T-helper 9 cell (primary cell): Measurements from ENCODE around the gene MRPL9.

Experiments
- DNase-seq: peaks from one replicate; pipeline ENCODE4 v3.0.0-alpha.2; 2020

MRPL9 gene

DNA sequence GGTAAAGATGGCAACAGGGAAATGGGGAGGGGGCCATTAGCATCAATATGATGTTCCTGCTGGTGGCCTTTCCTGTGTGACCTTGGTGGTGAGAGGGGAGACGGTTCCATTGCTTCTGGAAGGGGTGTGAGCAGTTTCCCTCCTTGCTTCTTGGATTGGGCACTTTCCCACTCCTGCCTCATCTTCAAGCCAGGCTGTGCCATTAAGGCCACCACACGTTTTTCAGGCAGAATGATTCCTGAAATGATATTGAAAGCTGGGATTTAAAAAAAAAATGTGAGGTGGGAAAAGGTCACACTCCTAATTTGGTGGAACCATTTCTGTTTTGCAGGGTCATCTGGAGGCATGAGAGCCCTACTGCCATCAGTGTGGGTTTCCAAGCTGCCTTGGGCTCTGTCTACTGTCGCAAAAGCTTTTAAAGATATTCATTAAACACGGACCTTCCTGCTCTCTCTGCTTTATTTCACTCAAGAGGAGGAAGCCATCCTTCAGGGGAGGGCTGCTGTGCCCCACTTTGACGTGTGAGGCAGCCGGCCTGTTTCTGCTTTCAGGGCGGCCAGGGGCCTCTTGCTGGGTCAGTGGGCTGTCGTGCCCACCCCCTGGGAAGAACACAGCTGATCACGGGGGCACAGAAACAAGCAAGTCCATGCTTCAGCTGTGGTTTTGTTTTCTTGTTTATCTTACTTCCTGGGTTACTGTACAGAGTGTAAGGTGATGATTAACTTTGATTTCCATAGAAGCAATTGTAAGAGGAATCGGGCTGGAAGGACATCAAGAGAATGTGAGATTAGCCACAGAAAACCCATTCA, 33.9 kb downstream of the MRPL9 start:
- no peak for DNase-seq

DNA sequence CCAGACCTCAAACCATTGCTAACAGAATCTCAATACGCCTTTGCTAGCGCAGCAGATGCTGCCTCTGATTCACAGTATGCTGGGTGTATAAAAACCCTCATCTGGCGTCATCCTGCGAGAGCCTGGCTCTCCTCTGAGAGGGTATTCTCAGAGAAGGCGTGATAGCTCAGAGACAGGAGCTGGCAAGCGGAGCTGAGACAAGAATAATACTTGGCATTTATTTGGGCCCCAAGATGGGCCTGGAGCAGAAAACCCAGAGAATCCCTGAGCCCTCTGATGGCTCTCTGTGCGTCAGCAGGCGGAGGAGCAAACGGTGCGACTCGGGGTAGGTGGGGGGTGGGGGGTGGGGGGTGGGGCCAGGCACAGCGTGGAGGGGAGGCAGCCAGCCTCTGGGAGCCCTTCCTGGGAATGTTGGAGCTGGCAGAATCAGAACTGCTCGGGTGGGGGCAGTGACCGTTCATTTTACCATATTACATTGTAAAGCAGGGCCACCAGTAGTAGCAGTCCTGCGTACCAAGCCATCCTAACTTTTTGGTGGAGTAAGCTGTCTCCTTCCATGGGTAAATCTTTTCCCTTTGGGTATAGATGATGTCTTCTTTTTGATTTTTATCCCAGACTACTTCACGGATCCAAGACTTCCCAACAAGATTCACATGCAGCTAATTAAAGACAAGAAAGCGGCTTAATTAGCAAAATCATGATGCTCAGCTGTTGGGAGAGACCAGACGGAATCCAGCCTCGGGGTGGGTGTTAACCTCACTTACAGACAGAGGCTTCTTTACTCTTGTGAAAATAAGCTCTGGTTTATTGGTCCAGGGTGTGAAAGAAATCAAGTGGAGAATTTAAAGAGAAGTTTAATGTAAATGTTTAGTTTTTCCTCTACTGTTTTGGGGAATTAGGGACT, 34.9 kb downstream of the MRPL9 start:
- no peak for DNase-seq

DNA sequence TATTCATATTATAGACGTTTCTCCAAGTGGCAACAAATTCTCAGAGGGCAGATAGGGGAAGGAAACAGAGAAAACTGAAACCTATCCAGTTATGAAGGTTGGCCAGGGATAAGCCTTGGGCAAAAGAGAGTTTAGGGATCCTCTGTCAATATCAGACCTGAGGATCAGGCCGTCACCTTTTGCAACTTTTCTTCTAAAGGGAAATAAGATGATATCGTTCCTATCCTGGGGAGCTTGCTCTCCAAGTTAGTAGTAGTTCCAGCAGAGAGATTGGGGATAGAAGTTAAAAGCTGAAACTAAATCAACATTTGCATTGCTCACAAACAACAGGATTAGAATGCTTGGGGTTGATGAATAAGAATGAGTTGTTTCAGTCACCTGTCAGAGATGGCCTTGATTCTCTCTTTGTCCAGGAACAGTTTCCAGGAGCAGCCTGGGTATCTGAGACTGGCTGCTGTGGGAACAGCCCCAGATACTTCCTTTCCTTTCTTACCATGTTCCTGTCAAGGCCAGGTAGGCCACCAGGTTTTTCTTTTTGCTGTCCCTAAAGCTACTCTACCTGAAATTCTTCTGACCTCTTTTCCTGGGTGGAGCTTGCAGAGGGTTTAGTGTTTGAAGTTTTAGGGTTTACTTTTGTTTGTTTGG, 39.4 kb downstream of the MRPL9 start:
- no peak for DNase-seq

DNA sequence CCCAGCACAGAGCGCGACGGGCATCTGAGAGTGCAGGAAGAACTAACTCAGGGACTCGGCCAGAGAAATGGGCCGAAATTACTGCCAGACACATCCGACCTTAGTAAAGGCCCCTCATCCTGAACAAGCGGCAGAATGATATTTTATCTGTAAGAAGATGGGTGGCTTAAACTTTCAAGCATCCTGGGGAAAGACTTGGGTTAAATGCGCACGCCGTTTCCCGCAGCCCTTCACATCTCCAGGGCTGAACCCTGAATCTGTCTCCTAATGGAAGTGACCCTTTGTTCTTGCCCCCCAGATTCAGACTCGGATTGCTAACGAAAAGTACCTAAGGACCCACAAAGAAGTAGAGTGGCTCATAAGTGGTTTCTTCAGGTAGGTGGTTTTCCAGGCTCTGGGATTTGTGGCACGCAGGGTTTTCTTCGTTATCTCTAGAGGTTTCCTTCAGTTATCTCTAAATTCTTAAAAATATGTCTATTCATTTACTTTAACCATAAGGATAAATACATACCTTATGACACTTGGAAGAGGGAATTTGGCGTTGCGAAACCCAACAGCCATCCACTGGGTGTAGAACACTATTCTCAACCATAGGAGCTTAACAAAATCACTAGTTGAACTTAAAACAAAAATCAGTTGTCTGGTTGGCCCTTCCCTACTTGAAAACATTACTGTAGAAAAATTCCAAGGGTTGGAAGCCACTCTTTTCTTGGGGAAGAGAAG, 41.3 kb downstream of the MRPL9 start:
- no peak for DNase-seq

DNA sequence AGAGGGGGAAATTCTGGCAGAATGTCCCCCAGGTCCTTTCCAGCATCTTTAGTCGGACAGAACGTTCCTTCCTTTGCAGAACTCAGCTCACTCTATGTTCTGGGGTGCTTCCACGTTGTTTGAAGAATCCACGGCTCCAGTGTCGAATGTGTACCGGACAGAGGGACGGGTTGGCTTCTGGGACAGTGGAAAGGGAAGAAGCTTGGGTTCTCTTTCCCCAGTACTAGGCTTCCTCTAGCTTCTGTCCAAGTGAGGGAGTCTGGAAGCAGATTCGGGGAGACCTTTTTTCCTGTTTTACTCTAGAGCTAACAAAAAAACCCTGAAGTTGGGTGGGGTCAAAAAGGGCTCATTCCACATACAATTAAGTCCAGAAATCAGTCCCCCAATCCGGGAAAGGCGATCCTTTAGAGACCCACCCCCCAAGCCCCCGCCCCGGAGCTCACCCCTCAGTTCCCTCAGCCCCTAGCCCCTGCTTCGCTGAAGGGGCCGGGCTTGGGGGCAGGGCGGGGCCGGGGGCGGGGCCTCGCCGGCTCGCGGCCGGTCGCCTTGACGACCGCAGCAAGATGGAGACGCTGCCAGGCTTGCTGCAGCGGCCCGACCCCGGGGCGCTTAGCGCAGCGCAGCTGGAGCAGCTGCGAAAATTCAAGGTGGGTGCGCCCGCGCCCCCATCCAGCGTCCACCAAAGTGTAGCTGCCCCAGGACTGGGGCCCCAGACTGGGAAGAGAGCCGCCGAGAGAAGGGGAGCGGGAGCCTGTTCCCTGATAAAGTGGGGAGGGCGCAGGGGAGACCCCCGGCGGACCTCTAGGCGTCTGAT, 42.1 kb downstream of the MRPL9 start, which contains the start of gene RIIAD1:
Gene RIIAD1 (plus strand): TSS at position 549 of the 814 bp plus-strand sequence. CDS start 15 bp downstream, at position 564.
- DNase-seq: peak; percentile 15

DNA sequence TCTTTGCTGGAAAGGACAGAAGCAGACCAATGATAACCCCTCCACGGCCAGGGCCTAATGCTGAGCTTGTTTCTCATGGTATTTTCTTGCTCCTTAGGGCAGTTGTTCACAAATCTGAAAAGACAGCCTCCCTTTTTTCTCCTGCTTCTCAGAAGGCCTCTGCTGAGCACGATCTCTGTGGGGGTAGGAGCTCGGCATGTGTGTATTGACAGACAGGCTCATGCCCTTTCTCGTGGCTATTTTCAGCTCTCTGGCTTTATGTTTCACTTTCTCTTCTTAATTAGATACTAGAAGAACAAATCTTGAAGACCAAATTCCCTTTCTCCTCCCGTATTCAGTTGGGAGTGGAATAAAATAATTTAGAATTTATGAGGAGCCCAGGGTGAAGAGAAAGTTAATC, 42.7 kb downstream of the MRPL9 start:
- DNase-seq: no peak

DNA sequence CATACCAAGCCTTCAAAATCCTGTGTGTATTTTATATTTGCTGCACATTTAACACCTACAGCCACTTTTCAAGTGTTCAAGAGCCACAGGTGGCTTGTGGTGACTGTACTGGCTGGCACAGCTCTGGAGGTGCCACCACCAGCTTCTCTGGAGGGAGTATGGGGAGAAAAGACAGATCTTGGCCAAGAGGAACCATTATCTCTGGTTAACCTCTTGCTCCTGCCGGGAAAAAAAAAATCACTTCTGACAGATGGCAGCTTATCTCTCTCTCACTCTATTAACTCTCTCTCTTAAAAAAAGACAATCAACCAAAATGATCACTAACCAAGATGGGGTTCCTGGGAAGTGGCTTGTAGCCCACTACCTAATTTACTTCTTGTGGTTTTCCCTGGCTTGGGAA, 43.2 kb downstream of the MRPL9 start:
- DNase-seq: no peak

DNA sequence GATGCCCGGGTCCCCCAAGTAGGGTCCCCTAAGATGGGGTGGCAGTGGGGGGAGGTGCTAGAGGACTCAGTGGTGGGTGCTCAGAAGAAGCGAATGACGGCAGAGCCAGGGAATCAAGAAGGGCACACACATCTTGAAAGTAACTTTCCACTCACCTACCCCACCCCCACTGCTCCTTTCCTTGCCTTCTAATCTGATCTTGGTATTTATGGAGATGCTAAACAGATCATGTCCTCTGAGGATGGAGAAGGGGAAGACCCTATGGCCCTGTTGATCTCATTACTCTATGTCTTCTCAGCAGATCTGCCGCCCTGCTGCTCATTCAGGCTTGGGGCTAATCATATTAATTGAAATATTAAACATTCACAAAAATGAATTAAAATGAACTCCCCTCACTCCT, 44.6 kb downstream of the MRPL9 start:
- DNase-seq: no peak

DNA sequence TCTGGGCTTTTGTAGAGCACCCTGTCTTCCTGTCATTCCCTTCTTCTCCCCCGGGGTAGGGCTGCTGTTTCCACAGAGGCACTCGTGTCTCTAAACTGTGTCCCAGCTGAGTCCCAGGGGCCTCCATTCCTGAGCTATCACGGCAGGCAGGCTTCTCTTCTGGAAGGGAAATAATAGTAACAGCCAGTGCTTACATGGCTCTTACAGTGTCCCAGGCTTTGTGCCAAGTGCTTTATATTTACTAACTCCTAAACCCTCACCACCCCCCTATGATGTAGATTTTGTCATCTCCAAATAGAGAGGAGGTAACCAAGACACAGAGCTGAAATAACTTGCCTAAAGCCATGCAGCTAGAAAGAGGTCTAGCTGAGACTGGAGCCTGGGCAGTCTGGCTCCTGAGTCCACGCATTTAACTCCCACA, 45.3 kb downstream of the MRPL9 start:
- DNase-seq: no peak

DNA sequence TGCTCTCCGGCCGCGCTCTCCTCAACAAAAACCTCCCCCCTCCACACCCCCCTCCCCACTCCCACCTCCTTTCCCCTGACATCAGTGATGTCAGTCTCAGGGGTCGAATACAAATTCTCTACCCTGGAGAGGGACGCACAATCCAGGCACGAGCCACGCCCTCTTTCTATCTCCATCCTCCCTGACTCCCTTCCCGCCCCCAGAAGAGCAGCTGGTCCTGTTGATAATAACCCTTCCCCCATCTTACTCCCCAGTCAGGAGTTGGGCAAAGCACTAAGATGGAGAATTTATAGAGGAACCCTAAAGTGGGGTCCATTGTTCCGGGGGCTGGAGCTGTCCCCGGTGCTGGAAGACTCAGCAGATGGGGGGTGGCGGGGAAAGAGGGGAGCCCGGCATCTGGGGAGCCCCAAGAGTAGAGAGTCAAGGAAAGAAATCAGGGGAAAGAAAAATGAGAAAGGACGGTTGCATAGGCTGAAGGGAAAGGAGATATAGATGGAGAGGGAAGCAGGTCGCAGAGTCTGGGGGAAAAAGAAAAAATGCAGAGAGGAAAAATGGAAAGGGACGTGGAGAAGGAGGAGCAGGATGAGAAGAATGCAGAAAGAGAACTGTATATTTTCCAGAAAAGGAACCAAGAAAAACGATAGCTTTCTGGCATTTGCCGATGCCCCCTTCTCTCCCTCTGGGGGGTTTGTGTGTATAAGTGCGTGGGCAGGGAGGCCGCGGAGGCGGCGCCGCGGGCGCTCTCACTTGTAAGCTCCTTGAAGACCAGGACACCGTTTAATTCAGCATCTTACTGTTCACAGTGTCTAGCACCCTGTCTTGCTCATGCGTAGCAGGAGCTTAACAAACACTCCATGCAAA, 46.3 kb downstream of the MRPL9 start, which contains the start of gene CELF3:
Gene CELF3 (minus strand): TSS at position 33 of the 861 bp plus-strand sequence. CDS start 783 bp downstream, outside the sequence.
- no peak for DNase-seq

DNA sequence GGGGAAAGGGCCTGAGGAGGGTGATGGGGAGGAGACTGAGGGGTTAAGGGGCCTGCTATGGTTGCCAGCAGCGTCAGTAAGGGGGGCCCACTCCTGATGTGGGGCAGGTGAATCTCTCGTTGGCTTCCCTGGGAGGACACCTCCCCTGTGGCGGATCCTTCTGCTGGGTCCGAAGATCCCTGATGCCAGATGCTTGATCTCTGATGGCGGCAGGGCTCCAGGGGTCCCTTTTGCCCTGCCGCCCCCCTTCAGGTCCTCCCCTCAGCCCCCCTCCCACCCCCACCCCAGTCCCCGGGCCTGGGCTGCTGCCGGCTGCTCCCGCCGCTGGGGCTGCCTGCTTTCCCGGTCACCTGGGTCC, 46.9 kb downstream of the MRPL9 start:
- no peak for DNase-seq

DNA sequence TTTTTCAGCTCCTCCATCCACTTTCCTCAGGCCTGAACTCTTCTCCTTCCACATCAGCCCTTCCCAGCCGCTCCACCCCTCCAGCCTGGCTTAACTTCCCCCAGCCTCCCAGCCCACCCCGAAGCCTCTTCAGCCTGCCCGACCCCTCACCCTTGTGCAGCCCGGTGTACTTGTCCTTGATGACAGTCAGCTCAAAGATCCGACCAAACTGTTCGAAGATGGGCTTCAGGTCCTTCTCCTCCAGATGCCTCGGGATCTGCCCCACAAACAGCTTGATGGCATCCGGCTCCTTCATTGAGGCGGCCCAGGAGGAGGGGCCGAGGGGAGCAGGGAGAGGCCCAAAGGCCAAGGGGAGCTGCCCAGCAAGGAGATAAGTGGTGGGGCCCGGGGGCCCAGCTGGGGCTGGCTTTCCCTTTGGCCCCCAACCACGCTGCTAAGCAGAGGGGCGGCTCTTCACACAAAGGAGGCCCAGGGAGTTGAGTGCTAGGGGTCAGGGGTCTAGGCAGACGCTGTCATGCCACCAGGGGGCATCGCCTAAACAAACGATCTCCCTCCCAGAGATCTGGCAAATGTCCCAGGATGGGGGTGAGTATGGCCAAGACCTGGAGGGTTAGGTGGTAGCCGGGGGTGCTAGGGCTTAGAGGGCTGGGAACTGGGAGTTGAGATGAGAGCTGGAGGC, 47.4 kb downstream of the MRPL9 start:
- DNase-seq: no peak

DNA sequence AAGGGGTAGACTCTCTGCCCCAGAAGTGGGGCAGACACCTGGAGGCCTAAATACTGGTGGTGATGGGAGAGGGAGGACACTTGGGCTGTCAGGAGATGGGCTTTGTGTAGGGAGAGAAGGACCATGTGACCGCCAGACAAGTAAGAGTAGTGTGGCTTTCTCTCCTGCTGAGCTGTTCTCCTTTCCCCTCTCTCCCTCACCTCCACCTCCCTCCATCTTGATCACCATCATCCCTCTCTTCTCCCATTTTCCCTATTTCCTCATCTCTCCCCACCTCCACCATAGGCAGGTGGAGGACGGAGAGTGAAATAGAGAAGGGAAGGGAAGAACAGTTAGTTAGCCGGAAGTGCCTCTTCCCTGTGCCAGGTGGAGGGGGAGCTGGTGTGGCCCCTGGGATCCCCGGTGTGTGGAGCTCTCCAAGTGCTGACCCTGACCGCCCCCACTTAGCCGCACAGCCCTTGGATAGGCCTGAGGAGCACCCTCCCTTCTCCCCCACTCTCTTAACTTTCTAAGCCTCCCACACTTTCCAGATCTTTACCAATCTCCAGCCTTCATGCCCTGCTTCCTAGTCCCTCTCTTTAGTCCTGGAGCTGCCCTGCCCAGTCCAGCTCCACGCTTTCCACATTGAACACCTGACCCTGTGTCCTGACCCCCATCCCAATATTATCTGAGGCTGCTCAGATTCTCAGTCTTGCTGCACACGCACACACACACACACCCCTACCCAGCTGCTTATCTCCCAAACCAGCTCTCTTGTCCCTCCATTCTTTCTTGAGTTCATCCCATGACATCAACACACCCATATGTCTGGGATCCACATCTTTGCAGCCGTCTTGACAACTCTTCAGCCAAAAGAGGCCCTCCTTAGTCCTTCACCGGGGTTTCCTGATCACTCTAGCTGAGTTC, 48.2 kb downstream of the MRPL9 start:
- no peak for DNase-seq

DNA sequence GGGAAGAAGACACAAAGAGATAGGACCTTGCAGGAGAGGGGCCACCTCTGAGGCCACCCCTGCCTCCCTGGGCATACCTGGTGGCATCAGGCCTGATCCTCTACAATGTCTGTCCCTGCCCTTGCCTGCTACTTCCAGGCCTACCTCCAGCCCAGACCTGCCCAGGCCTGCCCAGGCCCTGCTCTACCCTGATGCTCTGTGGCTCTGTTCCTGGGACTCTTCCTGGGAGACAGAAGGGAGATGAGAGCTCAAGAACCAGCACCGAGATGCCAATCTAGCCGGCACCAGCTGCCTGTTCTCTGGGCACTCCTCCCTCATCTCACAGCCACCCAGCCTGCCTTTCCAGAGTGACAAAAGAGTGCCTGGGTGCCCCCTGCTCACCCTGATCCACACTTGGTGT, 49.4 kb downstream of the MRPL9 start:
- no peak for DNase-seq

DNA sequence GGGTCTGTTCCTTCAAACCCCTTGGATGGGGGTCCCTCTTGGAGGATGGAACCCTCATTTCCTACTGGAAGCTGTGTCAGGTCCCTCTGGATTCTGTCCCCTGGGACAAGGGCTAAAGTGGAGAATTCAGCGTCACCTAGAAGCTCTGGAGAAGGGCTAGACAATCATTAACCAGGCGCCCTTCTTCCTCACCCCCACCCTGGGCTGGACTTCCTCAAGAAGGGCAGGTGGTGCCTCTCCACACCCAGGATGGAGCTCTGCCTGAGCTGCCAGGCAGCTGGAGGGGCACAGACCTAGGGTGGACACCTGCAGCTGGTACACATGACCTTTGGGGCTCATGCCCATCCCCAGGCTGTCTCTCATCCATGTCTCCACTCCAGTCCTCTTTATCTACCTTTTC, 50.3 kb downstream of the MRPL9 start:
- DNase-seq: no peak

DNA sequence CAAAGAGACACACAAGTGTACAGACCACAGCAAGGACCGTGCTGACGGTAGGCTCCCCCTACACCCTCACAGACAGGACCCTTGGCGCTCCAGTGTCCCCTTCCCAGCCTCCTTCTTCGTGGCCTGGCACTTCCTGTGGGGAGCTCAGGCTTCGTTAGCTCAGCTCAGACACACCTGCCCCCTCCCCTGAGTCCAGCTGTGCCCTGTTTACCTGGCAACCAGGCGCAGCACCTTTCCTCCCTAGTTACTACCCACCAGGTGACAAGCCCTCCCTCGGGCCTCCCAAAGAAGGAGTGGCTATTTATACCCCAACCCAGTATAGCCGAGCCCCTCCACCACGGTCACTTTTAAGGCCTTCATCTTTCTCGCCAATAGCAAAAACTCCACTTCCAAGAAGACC, 51.3 kb downstream of the MRPL9 start:
- no peak for DNase-seq

DNA sequence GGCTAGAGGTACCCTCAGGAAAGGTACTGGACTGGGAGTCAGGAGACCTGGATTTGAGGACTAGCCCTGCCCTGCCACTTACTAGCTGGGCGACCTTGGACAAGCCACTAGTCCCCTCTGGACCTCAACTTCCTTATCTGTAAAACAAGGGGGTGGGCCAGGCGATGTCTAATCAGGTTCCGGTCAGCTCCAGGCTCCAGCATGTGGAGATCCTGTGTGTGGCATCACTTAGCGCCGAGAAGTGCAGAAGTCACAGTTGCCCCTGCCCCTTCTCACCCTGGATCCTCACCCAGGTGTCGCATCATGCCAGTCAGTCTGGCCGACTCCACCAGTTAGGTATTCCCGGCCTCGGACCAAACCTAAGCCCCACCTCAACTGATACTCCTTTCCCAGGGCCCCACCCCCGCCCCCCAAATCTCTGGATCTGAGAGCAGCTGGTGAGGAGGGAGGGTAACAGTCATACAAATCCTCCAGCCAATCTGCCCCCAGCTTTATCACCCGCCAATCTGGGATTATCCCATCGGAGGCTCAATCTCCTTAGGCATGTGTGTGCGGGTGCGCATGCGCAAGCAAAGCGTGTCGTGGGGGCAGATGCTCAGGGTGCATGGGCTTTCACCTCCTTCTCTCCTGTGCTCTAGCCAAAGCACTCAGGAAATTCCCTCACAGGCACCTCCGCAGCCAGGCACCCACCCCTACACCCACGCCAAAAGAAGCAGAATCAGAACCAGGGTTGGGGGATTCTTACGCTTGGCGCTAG, 52.1 kb downstream of the MRPL9 start:
- no peak for DNase-seq

DNA sequence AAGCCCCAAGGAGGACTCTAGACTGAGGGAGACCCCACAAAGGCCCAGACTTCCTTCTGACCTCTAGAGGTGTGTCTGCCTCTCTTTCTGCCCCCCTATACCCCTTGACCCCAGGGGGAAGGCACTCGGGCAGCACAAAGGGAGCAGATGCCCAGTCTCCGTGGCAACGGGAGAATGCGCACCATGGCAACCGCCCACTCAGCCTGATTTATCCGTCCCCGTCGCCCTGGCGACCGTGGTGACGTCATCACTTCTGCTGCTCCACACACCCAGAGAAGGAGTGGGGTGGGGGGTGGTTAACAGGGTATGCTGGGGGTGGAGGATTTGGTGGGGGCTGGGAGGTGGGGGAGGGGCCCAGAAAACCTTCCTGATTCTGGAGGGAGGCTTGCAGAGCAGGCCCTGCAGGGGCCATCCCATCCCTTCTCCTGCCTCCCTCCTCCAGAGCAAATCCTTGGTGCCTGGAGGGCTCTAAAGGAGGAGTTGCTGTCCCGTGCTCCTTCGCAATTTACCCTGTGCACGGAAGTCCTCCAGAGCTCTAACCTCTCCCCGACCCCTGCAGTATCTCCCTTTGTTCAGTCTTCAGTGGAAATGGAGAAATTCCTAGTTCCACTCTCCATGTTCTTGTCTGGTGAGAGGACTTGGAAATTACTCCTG, 53.0 kb downstream of the MRPL9 start:
- no peak for DNase-seq
